WTC11 (cell line): Measurements from ENCODE around the gene ITGAX. TPM values are rescaled to one million over a fixed set of nuclear protein-coding genes. Genes with fewer than 3 reads are reported as not detected.

ENCODE experiments used
- ATAC-seq: fragments of 200-7000 bp; cut with Tn5 transposase; 2 replicates; pipeline ENCODE4 v1.10.0; 2021; ENCODE audit warnings: mild to moderate bottlenecking, moderate library complexity
- CTCF ChIA-PET: fragments of 300-600 bp; sonication (Branson Sonifier 250); formaldehyde crosslinking; loops from one replicate; lab custom pipeline; 2021; ENCODE audit warnings: antibody characterized with exemption; lab: Charles Lee
- POLR2A ChIA-PET: fragments of 350-600 bp; sonication (Branson Sonifier 250); formaldehyde crosslinking; loops from one replicate; lab custom pipeline; 2021; ENCODE audit warnings: antibody characterized with exemption; lab: Charles Lee
- DNase-seq: peaks from one replicate; pipeline ENCODE4 v3.0.0; 2021; ENCODE audit warnings: low spot score
- H3K27ac Mint-ChIP-seq: 2 replicates; pipeline ENCODE4 v1.8.0; 2021; ENCODE audit warnings: mixed read lengths
- H3K27me3 Mint-ChIP-seq: 2 replicates; pipeline ENCODE4 v1.8.0; 2021; ENCODE audit warnings: low read depth, mild to moderate bottlenecking, moderate library complexity, mixed read lengths
- H3K36me3 Mint-ChIP-seq: 2 replicates; pipeline ENCODE4 v1.8.0; 2021; ENCODE audit warnings: mixed read lengths
- H3K4me1 Mint-ChIP-seq: 2 replicates; pipeline ENCODE4 v1.8.0; 2022; ENCODE audit warnings: mixed read lengths
- H3K4me3 Mint-ChIP-seq: 2 replicates; pipeline ENCODE4 v1.8.0; 2021; ENCODE audit warnings: mild to moderate bottlenecking, moderate library complexity, mixed read lengths
- H3K9me3 Mint-ChIP-seq: 2 replicates; pipeline ENCODE4 v1.8.0; 2021; ENCODE audit warnings: mixed read lengths
- FOXP1 ChIP-seq: sonication (generic); formaldehyde crosslinking; IDR thresholded peaks from 2 replicates; pipeline ENCODE4 v1.8.0; 2022; ENCODE audit warnings: missing genetic modification reagents, mild to moderate bottlenecking, moderate library complexity, borderline replicate concordance
- JAZF1 ChIP-seq: fragments of 250-450 bp; sonication (Bioruptor Pico); IDR thresholded peaks from 2 replicates; pipeline ENCODE4 v1.9.0; 2021; ENCODE audit warnings: moderate library complexity, mild to moderate bottlenecking, inconsistent platforms
- JUN ChIP-seq: sonication (generic); formaldehyde crosslinking; IDR thresholded peaks from 2 replicates; pipeline ENCODE4 v1.8.0; 2023; ENCODE audit warnings: mild to moderate bottlenecking, missing genetic modification reagents
- NFE2L1 ChIP-seq: sonication (generic); formaldehyde crosslinking; IDR thresholded peaks from 2 replicates; pipeline ENCODE4 v1.8.1; 2023; ENCODE audit warnings: missing genetic modification reagents
- TCF7 ChIP-seq: sonication (generic); formaldehyde crosslinking; IDR thresholded peaks from 2 replicates; pipeline ENCODE4 v1.8.0; 2022; ENCODE audit warnings: mild to moderate bottlenecking, low read depth, missing genetic modification reagents, moderate library complexity
- ZNF232 ChIP-seq: sonication (generic); formaldehyde crosslinking; IDR thresholded peaks from 2 replicates; pipeline ENCODE4 v1.8.0; 2022; ENCODE audit warnings: mild to moderate bottlenecking, missing genetic modification reagents
- ZNF263 ChIP-seq: sonication (generic); formaldehyde crosslinking; IDR thresholded peaks from 2 replicates; pipeline ENCODE4 v1.8.1; 2022; ENCODE audit warnings: low read depth, mild to moderate bottlenecking, moderate library complexity, missing genetic modification reagents
- total RNA-seq: library from RNA; stranded (reverse); gene quantifications from 3 replicates; pipeline ENCODE4 v1.2.3, GENCODE V29; 2021
- TF ChIP-seq, protein P1 (sequence below): sonication (generic); formaldehyde crosslinking; IDR thresholded peaks from 2 replicates; pipeline ENCODE4 v1.8.0; 2022; ENCODE audit warnings: missing genetic modification reagents
- TF ChIP-seq, protein P2 (sequence below): fragments of 250-450 bp; sonication (Bioruptor Pico); IDR thresholded peaks from 2 replicates; pipeline ENCODE4 v1.9.0; 2021; ENCODE audit warnings: moderate library complexity, mild to moderate bottlenecking, inconsistent platforms, borderline replicate concordance
- TF ChIP-seq, protein P3 (sequence below): fragments of 250-450 bp; sonication (Bioruptor Pico); IDR thresholded peaks from 2 replicates; pipeline ENCODE4 v1.9.0; 2021; ENCODE audit warnings: mild to moderate bottlenecking
- TF ChIP-seq, protein P4 (sequence below): sonication (generic); formaldehyde crosslinking; IDR thresholded peaks from 2 replicates; pipeline ENCODE4 v1.8.1; 2022; ENCODE audit warnings: low read depth, mild to moderate bottlenecking, moderate library complexity, missing genetic modification reagents, borderline replicate concordance
- TF ChIP-seq, protein P5 (sequence below): fragments of 200-600 bp; IDR thresholded peaks from 2 replicates; pipeline ENCODE4 v1.8.0; 2022; ENCODE audit warnings: antibody characterized with exemption
- TF ChIP-seq, protein P6 (sequence below): sonication (generic); formaldehyde crosslinking; IDR thresholded peaks from 2 replicates; pipeline ENCODE4 v1.8.1; 2023; ENCODE audit warnings: mild to moderate bottlenecking, missing genetic modification reagents, borderline replicate concordance
- TF ChIP-seq, protein P7 (sequence below): sonication (generic); formaldehyde crosslinking; IDR thresholded peaks from 2 replicates; pipeline ENCODE4 v1.8.0; 2023; ENCODE audit warnings: missing genetic modification reagents, mild to moderate bottlenecking, borderline replicate concordance

ITGAX gene
- total RNA-seq, 1 experiment from 2014 or later, result 0.33 TPM

DNA sequence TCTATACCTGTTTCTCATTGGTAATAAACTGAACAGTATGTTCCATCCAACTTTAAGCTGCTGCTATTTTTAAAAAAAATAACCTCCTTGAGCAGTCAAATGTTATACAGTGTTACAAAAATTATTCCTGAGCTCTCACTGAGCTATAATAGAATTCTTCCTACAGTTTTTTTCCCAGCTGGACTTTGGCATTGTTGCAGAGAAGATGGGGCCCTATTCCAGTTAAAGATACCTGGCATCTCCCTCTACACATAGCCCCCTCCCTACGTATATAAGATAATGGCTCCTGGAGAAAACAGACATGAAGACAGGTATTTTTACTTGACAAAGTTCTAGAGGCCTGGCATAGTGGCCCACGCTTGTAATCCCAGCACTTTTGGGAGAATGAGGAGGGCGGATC lies 74.8 kb downstream of the ITGAX start (continued):
- TF ChIP-seq ZNF232 (no peak), FOXP1 (CRISPR knock-in tag) (no peak), ZNF263 (CRISPR knock-in tag) (no peak), TCF7 (CRISPR knock-in tag) (no peak), NFE2L1 (no peak)
- TF ChIP-seq, protein P1, sequence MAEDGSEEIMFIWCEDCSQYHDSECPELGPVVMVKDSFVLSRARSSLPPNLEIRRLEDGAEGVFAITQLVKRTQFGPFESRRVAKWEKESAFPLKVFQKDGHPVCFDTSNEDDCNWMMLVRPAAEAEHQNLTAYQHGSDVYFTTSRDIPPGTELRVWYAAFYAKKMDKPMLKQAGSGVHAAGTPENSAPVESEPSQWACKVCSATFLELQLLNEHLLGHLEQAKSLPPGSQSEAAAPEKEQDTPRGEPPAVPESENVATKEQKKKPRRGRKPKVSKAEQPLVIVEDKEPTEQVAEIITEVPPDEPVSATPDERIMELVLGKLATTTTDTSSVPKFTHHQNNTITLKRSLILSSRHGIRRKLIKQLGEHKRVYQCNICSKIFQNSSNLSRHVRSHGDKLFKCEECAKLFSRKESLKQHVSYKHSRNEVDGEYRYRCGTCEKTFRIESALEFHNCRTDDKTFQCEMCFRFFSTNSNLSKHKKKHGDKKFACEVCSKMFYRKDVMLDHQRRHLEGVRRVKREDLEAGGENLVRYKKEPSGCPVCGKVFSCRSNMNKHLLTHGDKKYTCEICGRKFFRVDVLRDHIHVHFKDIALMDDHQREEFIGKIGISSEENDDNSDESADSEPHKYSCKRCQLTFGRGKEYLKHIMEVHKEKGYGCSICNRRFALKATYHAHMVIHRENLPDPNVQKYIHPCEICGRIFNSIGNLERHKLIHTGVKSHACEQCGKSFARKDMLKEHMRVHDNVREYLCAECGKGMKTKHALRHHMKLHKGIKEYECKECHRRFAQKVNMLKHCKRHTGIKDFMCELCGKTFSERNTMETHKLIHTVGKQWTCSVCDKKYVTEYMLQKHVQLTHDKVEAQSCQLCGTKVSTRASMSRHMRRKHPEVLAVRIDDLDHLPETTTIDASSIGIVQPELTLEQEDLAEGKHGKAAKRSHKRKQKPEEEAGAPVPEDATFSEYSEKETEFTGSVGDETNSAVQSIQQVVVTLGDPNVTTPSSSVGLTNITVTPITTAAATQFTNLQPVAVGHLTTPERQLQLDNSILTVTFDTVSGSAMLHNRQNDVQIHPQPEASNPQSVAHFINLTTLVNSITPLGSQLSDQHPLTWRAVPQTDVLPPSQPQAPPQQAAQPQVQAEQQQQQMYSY (CRISPR knock-in tag), result no peak
- TF ChIP-seq, protein P2, sequence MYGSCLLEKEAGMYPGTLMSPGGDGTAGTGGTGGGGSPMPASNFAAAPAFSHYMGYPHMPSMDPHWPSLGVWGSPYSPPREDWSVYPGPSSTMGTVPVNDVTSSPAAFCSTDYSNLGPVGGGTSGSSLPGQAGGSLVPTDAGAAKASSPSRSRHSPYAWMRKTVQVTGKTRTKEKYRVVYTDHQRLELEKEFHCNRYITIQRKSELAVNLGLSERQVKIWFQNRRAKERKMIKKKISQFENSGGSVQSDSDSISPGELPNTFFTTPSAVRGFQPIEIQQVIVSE (CRISPR knock-in tag), result no peak

DNA sequence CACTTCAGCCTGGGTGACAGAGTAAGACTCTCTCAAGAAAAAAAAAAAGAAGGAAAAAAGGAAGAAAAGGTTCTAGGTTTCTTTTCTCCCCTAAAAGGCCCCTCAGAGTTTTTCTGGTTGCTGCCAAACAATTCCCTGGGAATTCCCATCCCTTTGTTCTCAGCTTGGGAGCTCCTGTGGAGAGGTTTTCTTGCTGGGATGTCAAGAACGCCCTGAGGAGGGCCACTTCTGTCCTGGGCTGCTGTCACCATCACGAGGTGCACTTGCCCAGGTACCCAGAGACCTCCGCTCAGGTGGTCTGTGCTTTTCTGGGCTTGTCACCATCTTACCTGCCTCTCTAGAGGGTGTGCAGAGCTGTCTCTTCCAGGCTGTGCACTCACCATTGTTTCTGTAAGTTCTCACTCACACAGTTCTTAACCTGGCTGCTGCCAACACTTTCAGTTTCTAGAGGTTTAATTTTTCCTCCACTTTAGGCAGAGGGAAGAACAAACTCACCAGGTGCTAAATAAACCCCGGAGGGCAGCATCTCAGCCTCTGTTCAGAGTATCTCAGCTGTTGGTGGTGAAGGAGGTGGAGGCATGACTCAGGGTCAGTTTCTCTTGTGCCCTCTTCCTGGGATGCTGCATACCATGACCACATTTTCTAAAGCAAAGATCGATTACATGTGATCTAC lies 75.5 kb downstream of the ITGAX start:
- Mint-ChIP-seq H3K9me3 (no peaks in the 10 kb centered on the region), H3K4me3 (no peak overlapping the region), H3K27ac (no peak overlapping the region), H3K36me3 (no peaks in the 10 kb centered on the region; the same call in 1 of the 2 replicates), H3K4me1 (0 out of 2 replicates have a peak, but pooled peaks cover 2% of the 10 kb centered on the region), H3K27me3 (peaks cover 39% of the 10 kb centered on the region)
- ATAC-seq (peak; percentile 22; the same call in 1 of the 2 replicates), DNase-seq (no peak)
- POLR2A ChIA-PET, result no interaction called here
- CTCF ChIA-PET, result interaction anchor here (0.7 to 2.3 kb wide), 8 partner anchors 12 to 446 kb away, joined by 3 to 7 read pairs (median 3); partner anchors contain the start of genes HSD3B7 and ZNF843
- TF ChIP-seq, protein P3, sequence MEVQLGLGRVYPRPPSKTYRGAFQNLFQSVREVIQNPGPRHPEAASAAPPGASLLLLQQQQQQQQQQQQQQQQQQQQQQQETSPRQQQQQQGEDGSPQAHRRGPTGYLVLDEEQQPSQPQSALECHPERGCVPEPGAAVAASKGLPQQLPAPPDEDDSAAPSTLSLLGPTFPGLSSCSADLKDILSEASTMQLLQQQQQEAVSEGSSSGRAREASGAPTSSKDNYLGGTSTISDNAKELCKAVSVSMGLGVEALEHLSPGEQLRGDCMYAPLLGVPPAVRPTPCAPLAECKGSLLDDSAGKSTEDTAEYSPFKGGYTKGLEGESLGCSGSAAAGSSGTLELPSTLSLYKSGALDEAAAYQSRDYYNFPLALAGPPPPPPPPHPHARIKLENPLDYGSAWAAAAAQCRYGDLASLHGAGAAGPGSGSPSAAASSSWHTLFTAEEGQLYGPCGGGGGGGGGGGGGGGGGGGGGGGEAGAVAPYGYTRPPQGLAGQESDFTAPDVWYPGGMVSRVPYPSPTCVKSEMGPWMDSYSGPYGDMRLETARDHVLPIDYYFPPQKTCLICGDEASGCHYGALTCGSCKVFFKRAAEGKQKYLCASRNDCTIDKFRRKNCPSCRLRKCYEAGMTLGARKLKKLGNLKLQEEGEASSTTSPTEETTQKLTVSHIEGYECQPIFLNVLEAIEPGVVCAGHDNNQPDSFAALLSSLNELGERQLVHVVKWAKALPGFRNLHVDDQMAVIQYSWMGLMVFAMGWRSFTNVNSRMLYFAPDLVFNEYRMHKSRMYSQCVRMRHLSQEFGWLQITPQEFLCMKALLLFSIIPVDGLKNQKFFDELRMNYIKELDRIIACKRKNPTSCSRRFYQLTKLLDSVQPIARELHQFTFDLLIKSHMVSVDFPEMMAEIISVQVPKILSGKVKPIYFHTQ (CRISPR knock-in tag), result no peak
- TF ChIP-seq, protein P2 (CRISPR knock-in tag), result no peak
- TF ChIP-seq, protein P4, sequence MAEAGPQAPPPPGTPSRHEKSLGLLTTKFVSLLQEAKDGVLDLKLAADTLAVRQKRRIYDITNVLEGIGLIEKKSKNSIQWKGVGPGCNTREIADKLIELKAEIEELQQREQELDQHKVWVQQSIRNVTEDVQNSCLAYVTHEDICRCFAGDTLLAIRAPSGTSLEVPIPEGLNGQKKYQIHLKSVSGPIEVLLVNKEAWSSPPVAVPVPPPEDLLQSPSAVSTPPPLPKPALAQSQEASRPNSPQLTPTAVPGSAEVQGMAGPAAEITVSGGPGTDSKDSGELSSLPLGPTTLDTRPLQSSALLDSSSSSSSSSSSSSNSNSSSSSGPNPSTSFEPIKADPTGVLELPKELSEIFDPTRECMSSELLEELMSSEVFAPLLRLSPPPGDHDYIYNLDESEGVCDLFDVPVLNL (CRISPR knock-in tag), result no peak
- no peak for TF ChIP-seq JAZF1 (CRISPR knock-in tag)
- TF ChIP-seq, protein P5, sequence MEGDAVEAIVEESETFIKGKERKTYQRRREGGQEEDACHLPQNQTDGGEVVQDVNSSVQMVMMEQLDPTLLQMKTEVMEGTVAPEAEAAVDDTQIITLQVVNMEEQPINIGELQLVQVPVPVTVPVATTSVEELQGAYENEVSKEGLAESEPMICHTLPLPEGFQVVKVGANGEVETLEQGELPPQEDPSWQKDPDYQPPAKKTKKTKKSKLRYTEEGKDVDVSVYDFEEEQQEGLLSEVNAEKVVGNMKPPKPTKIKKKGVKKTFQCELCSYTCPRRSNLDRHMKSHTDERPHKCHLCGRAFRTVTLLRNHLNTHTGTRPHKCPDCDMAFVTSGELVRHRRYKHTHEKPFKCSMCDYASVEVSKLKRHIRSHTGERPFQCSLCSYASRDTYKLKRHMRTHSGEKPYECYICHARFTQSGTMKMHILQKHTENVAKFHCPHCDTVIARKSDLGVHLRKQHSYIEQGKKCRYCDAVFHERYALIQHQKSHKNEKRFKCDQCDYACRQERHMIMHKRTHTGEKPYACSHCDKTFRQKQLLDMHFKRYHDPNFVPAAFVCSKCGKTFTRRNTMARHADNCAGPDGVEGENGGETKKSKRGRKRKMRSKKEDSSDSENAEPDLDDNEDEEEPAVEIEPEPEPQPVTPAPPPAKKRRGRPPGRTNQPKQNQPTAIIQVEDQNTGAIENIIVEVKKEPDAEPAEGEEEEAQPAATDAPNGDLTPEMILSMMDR, result no peak
- TF ChIP-seq, protein P6, sequence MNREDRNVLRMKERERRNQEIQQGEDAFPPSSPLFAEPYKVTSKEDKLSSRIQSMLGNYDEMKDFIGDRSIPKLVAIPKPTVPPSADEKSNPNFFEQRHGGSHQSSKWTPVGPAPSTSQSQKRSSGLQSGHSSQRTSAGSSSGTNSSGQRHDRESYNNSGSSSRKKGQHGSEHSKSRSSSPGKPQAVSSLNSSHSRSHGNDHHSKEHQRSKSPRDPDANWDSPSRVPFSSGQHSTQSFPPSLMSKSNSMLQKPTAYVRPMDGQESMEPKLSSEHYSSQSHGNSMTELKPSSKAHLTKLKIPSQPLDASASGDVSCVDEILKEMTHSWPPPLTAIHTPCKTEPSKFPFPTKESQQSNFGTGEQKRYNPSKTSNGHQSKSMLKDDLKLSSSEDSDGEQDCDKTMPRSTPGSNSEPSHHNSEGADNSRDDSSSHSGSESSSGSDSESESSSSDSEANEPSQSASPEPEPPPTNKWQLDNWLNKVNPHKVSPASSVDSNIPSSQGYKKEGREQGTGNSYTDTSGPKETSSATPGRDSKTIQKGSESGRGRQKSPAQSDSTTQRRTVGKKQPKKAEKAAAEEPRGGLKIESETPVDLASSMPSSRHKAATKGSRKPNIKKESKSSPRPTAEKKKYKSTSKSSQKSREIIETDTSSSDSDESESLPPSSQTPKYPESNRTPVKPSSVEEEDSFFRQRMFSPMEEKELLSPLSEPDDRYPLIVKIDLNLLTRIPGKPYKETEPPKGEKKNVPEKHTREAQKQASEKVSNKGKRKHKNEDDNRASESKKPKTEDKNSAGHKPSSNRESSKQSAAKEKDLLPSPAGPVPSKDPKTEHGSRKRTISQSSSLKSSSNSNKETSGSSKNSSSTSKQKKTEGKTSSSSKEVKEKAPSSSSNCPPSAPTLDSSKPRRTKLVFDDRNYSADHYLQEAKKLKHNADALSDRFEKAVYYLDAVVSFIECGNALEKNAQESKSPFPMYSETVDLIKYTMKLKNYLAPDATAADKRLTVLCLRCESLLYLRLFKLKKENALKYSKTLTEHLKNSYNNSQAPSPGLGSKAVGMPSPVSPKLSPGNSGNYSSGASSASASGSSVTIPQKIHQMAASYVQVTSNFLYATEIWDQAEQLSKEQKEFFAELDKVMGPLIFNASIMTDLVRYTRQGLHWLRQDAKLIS (CRISPR knock-in tag), result no peak
- TF ChIP-seq, protein P7, sequence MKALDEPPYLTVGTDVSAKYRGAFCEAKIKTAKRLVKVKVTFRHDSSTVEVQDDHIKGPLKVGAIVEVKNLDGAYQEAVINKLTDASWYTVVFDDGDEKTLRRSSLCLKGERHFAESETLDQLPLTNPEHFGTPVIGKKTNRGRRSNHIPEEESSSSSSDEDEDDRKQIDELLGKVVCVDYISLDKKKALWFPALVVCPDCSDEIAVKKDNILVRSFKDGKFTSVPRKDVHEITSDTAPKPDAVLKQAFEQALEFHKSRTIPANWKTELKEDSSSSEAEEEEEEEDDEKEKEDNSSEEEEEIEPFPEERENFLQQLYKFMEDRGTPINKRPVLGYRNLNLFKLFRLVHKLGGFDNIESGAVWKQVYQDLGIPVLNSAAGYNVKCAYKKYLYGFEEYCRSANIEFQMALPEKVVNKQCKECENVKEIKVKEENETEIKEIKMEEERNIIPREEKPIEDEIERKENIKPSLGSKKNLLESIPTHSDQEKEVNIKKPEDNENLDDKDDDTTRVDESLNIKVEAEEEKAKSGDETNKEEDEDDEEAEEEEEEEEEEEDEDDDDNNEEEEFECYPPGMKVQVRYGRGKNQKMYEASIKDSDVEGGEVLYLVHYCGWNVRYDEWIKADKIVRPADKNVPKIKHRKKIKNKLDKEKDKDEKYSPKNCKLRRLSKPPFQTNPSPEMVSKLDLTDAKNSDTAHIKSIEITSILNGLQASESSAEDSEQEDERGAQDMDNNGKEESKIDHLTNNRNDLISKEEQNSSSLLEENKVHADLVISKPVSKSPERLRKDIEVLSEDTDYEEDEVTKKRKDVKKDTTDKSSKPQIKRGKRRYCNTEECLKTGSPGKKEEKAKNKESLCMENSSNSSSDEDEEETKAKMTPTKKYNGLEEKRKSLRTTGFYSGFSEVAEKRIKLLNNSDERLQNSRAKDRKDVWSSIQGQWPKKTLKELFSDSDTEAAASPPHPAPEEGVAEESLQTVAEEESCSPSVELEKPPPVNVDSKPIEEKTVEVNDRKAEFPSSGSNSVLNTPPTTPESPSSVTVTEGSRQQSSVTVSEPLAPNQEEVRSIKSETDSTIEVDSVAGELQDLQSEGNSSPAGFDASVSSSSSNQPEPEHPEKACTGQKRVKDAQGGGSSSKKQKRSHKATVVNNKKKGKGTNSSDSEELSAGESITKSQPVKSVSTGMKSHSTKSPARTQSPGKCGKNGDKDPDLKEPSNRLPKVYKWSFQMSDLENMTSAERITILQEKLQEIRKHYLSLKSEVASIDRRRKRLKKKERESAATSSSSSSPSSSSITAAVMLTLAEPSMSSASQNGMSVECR (CRISPR knock-in tag), result no peak
- no peak for TF ChIP-seq JUN
